ENCODE results near the gene IQSEC3. TPM values are rescaled to one million over a fixed set of nuclear protein-coding genes. Genes with fewer than 3 reads are reported as not detected.

The IQSEC3 gene
- total RNA-seq, 1 donor from 2014 or later = not detected

DNA sequence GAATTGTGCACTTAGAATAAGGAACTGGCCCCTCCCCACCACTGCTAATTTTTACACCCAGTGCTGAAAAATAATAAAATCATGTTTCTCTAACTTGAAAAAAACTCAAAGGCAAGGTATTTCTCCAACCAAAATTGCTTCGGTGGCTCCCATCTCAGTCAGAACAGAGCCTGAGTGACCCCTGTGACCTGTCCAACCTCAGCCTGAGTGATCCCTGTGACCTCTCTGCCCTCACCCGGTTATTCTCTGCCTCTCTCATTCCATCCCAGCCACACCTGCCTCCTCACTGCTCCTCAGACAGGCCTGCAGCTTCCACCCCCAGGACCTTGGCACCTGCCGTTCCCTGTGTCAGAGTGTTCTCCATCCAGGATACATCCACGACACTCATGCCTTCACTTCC lies 142.2 kb downstream of the IQSEC3 start:
- Mint-ChIP-seq H3K27ac (no peak overlapping the region), H3K27me3 (peaks cover 47% of the 10 kb centered on the region), H3K36me3 (ENCODE audit: low read depth) (no peaks in the 10 kb centered on the region), H3K9me3 (peaks cover 4% of the 10 kb centered on the region), H3K4me1 (peaks cover 17% of the 10 kb centered on the region), H3K4me3 (no peak overlapping the region)
- POLR2A ChIA-PET = no interaction called here
- intact Hi-C loops (cut with micrococcal nuclease) = no loop called here
- DNase-seq (no peak), ATAC-seq (ENCODE audit: low read depth) (no peak)
- CTCF ChIA-PET = no interaction called here
- TF ChIP-seq, protein P1, sequence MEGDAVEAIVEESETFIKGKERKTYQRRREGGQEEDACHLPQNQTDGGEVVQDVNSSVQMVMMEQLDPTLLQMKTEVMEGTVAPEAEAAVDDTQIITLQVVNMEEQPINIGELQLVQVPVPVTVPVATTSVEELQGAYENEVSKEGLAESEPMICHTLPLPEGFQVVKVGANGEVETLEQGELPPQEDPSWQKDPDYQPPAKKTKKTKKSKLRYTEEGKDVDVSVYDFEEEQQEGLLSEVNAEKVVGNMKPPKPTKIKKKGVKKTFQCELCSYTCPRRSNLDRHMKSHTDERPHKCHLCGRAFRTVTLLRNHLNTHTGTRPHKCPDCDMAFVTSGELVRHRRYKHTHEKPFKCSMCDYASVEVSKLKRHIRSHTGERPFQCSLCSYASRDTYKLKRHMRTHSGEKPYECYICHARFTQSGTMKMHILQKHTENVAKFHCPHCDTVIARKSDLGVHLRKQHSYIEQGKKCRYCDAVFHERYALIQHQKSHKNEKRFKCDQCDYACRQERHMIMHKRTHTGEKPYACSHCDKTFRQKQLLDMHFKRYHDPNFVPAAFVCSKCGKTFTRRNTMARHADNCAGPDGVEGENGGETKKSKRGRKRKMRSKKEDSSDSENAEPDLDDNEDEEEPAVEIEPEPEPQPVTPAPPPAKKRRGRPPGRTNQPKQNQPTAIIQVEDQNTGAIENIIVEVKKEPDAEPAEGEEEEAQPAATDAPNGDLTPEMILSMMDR (IDR thresholded peaks at IDR 0.05) = no peak

GRCh38 chr12:209246-209645 lies 142.7 kb downstream of the IQSEC3 start:
- H3K36me3 Mint-ChIP-seq (ENCODE audit: low read depth) = no peaks in the 10 kb centered on the region
- ATAC-seq (ENCODE audit: low read depth) (no peak), DNase-seq (no peak)
- H3K4me1 Mint-ChIP-seq = peaks cover 17% of the 10 kb centered on the region
- ChIA-PET CTCF (no interaction called here), POLR2A (no interaction called here)
- TF ChIP-seq, protein P1 (IDR thresholded peaks at IDR 0.05) = no peak
- H3K4me3 Mint-ChIP-seq = no peak overlapping the region
- H3K27me3 Mint-ChIP-seq = peaks cover 48% of the 10 kb centered on the region
- H3K9me3 Mint-ChIP-seq = peaks cover 4% of the 10 kb centered on the region
- intact Hi-C loops (cut with micrococcal nuclease) = no loop called here
- H3K27ac Mint-ChIP-seq = no peak overlapping the region

DNA sequence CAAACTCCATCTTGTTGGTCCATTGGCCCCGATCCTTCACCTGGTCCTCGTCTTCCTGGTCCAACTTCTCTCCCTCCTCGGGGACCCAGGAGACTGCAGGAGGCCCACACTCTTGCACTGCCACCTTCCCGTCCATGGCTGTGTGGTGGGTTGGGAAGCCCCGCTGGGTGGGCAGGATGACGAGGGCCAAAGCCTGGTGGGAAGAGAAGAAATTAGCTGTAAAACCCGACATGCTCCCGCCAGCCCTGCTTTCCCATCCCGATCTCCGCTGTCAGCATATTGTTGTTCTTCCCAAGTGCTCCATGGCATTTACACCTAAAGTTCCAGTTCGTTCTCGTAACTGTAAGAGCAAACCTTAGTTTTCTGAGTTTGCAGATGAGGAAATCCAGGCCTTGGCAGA lies 143.3 kb downstream of the IQSEC3 start:
- peaks cover 17% of the 10 kb centered on the region for H3K4me1 Mint-ChIP-seq
- H3K9me3 Mint-ChIP-seq = peaks cover 4% of the 10 kb centered on the region
- no peak overlapping the region for H3K4me3 Mint-ChIP-seq
- no peaks in the 10 kb centered on the region for H3K36me3 Mint-ChIP-seq (ENCODE audit: low read depth)
- peaks cover 49% of the 10 kb centered on the region for H3K27me3 Mint-ChIP-seq
- ATAC-seq (ENCODE audit: low read depth) = no peak
- intact Hi-C loops (cut with micrococcal nuclease) = no loop called here
- no peak for DNase-seq
- TF ChIP-seq, protein P1 (IDR thresholded peaks at IDR 0.05) = no peak
- no peak overlapping the region for H3K27ac Mint-ChIP-seq
- ChIA-PET POLR2A (no interaction called here), CTCF (no interaction called here)

- no peaks in the 10 kb centered on the region for H3K36me3 Mint-ChIP-seq (ENCODE audit: low read depth)
- no peak overlapping the region for H3K4me3 Mint-ChIP-seq
- H3K4me1 Mint-ChIP-seq = peaks cover 17% of the 10 kb centered on the region
- DNase-seq (no peak), ATAC-seq (ENCODE audit: low read depth) (no peak)
- ChIA-PET POLR2A (no interaction called here), CTCF (no interaction called here)
- H3K27me3 Mint-ChIP-seq = peaks cover 47% of the 10 kb centered on the region
- H3K9me3 Mint-ChIP-seq = peaks cover 4% of the 10 kb centered on the region
- H3K27ac Mint-ChIP-seq = no peak overlapping the region
- intact Hi-C loops (cut with micrococcal nuclease) = no loop called here
- TF ChIP-seq, protein P1 (IDR thresholded peaks at IDR 0.05) = no peak
Measured at GRCh38 chr12:210277-211141, 143.9 kb downstream of the IQSEC3 start.

GRCh38 chr12:211142-211465 lies 144.5 kb downstream of the IQSEC3 start:
- H3K36me3 Mint-ChIP-seq (ENCODE audit: low read depth) = no peaks in the 10 kb centered on the region
- ATAC-seq (ENCODE audit: low read depth) = no peak
- peaks cover 3% of the 10 kb centered on the region for H3K9me3 Mint-ChIP-seq
- intact Hi-C loops (cut with micrococcal nuclease) = no loop called here
- DNase-seq = no peak
- H3K4me1 Mint-ChIP-seq = peaks cover 17% of the 10 kb centered on the region
- no peak overlapping the region for H3K27ac Mint-ChIP-seq
- TF ChIP-seq, protein P1 (IDR thresholded peaks at IDR 0.05) = no peak
- ChIA-PET POLR2A (no interaction called here), CTCF (no interaction called here)
- H3K4me3 Mint-ChIP-seq = no peak overlapping the region
- H3K27me3 Mint-ChIP-seq = peaks cover 45% of the 10 kb centered on the region

All from activated B cell treated with CpG ODN at 0.5 μM for 24 hours (primary cell).